Tibial nerve (tissue), 3 donors: ENCODE measurements around the gene RHAG.
"Not testable (repeated sequence)": the region's sequence is repeated elsewhere in the genome, so short reads cannot be mapped to it uniquely, and the experiment has no call there.

Experiments used
- POLR2A ChIP-seq, 2 donors: fragments of 450-650 bp; IDR thresholded peaks; one replicate each; pipeline ENCODE4 v1.6.1; 2017; ENCODE audit warnings: antibody characterized with exemption in 2 of 2, mild to moderate bottlenecking in 2 of 2, moderate library complexity in 2 of 2
- TF ChIP-seq, protein P1 (sequence below), 5 experiments: fragments of 200-600 bp in 3 of 5; fragments of 450-650 bp in 2 of 5; sonication (generic) in 3 of 5; IDR thresholded peaks; one replicate each; pipeline ENCODE4 v1.5.1; 2016 to 2019; ENCODE audit warnings: antibody characterized with exemption in 5 of 5, mild to moderate bottlenecking in 3 of 5, moderate library complexity in 2 of 5

DNA sequence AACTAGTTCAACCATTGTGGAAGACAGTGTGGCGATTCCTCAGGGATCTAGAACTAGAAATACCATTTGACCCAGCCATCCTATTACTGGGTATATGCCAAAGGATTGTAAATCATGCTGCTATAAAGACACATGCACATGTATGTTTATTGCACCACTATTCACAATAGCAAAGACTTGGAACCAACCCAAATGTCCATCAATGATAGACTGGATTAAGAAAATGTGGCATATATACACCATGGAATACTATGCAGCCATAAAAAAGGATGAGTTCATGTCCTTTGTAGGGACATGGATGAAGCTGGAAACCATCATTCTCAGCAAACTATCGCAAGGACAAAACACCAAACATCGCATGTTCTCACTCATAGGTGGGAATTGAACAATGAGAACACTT, 32.6 kb downstream of the RHAG start:
- TF ChIP-seq, protein P1, sequence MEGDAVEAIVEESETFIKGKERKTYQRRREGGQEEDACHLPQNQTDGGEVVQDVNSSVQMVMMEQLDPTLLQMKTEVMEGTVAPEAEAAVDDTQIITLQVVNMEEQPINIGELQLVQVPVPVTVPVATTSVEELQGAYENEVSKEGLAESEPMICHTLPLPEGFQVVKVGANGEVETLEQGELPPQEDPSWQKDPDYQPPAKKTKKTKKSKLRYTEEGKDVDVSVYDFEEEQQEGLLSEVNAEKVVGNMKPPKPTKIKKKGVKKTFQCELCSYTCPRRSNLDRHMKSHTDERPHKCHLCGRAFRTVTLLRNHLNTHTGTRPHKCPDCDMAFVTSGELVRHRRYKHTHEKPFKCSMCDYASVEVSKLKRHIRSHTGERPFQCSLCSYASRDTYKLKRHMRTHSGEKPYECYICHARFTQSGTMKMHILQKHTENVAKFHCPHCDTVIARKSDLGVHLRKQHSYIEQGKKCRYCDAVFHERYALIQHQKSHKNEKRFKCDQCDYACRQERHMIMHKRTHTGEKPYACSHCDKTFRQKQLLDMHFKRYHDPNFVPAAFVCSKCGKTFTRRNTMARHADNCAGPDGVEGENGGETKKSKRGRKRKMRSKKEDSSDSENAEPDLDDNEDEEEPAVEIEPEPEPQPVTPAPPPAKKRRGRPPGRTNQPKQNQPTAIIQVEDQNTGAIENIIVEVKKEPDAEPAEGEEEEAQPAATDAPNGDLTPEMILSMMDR (IDR thresholded peaks at IDR 0.05) = not testable (repeated sequence)
- not testable (repeated sequence) for TF ChIP-seq POLR2A (IDR thresholded peaks at IDR 0.05)
